Neural cell (in vitro differentiated cells): ENCODE data around the gene PRG2.

ENCODE experiments used
- EP300 ChIP-seq: fragments of 450-650 bp; conservative IDR thresholded peaks from 2 replicates; pipeline ENCODE4 v1.6.1; 2014; ENCODE audit warnings: antibody characterized with exemption, mild to moderate bottlenecking, moderate library complexity; ENCODE audit not compliant: poor library complexity, severe bottlenecking
- EZH2 ChIP-seq: fragments of 200-600, 300-800 bp; shearing (Covaris generic), sonication (generic); IDR thresholded peaks from 2 replicates; pipeline ENCODE4 v1.6.1; 2014; ENCODE audit warnings: antibody characterized with exemption, low read length, borderline replicate concordance, mild to moderate bottlenecking; ENCODE audit not compliant: insufficient read depth, poor library complexity, severe bottlenecking
- MXI1 ChIP-seq: fragments of 450-650 bp; conservative IDR thresholded peaks from 2 replicates; pipeline ENCODE4 v1.6.1; 2014; ENCODE audit warnings: antibody characterized with exemption, mild to moderate bottlenecking; ENCODE audit not compliant: poor library complexity, severe bottlenecking
- POLR2AphosphoS5 ChIP-seq: IDR thresholded peaks from 2 replicates; pipeline ENCODE4 v1.6.1; 2012
- RAD21 ChIP-seq: fragments of 450-650 bp; conservative IDR thresholded peaks from 2 replicates; pipeline ENCODE4 v1.6.1; 2014; ENCODE audit warnings: antibody characterized with exemption, mild to moderate bottlenecking, moderate library complexity
- SMC3 ChIP-seq: fragments of 450-650 bp; conservative IDR thresholded peaks from 2 replicates; pipeline ENCODE4 v1.6.1; 2014; ENCODE audit warnings: antibody characterized with exemption, mild to moderate bottlenecking, moderate library complexity; ENCODE audit not compliant: poor library complexity
- TAF1 ChIP-seq: IDR thresholded peaks from 2 replicates; pipeline ENCODE4 v1.6.1; 2012; ENCODE audit warnings: low read depth
- TF ChIP-seq, protein P1 (sequence below): fragments of 450-650 bp; IDR thresholded peaks from 2 replicates; pipeline ENCODE4 v1.5.1; 2014; ENCODE audit warnings: antibody characterized with exemption, mild to moderate bottlenecking, moderate library complexity; ENCODE audit not compliant: poor library complexity, severe bottlenecking
- TF ChIP-seq, protein P2 (sequence below): IDR thresholded peaks from 2 replicates; pipeline ENCODE4 v1.6.1; 2012; ENCODE audit warnings: borderline replicate concordance

DNA sequence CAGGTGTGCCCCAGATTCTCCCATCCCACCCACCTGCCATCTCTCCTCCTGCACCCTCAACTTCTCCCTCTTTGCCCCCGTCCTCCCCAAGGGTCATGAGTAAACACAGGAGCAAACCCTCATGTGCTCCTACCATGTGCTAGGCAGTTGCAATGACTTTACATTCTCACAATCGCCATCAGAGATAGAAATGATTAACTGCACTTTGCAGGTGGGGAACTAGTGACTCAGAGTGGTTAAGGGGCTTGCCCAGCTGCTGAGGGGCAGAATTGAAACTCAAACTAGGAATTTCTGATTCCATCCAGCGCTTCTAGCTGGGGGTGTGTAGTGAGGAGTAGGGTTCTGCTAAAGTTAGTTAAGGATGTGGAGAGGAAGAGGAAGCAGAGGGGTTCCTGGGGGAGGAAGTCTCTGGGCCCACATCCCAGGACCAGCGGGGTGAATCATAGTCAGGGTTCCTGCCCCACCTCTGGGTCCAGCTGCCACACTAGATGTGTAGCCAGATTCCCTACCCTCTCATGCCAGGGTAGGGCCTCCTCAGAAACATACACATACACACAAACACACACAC, 16.0 kb upstream of the PRG2 start:
- TF ChIP-seq, protein P1, sequence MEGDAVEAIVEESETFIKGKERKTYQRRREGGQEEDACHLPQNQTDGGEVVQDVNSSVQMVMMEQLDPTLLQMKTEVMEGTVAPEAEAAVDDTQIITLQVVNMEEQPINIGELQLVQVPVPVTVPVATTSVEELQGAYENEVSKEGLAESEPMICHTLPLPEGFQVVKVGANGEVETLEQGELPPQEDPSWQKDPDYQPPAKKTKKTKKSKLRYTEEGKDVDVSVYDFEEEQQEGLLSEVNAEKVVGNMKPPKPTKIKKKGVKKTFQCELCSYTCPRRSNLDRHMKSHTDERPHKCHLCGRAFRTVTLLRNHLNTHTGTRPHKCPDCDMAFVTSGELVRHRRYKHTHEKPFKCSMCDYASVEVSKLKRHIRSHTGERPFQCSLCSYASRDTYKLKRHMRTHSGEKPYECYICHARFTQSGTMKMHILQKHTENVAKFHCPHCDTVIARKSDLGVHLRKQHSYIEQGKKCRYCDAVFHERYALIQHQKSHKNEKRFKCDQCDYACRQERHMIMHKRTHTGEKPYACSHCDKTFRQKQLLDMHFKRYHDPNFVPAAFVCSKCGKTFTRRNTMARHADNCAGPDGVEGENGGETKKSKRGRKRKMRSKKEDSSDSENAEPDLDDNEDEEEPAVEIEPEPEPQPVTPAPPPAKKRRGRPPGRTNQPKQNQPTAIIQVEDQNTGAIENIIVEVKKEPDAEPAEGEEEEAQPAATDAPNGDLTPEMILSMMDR, result no peak
- TF ChIP-seq SMC3 (no peak), POLR2AphosphoS5 (no peak), TAF1 (no peak), EZH2 (no peak), RAD21 (no peak), EP300 (no peak), MXI1 (no peak)
- TF ChIP-seq, protein P2, sequence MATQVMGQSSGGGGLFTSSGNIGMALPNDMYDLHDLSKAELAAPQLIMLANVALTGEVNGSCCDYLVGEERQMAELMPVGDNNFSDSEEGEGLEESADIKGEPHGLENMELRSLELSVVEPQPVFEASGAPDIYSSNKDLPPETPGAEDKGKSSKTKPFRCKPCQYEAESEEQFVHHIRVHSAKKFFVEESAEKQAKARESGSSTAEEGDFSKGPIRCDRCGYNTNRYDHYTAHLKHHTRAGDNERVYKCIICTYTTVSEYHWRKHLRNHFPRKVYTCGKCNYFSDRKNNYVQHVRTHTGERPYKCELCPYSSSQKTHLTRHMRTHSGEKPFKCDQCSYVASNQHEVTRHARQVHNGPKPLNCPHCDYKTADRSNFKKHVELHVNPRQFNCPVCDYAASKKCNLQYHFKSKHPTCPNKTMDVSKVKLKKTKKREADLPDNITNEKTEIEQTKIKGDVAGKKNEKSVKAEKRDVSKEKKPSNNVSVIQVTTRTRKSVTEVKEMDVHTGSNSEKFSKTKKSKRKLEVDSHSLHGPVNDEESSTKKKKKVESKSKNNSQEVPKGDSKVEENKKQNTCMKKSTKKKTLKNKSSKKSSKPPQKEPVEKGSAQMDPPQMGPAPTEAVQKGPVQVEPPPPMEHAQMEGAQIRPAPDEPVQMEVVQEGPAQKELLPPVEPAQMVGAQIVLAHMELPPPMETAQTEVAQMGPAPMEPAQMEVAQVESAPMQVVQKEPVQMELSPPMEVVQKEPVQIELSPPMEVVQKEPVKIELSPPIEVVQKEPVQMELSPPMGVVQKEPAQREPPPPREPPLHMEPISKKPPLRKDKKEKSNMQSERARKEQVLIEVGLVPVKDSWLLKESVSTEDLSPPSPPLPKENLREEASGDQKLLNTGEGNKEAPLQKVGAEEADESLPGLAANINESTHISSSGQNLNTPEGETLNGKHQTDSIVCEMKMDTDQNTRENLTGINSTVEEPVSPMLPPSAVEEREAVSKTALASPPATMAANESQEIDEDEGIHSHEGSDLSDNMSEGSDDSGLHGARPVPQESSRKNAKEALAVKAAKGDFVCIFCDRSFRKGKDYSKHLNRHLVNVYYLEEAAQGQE, result no peak
